Liver (tissue), 9 donors: ENCODE measurements around the gene PDE9A. TPM values are rescaled to one million over a fixed set of nuclear protein-coding genes. Genes with fewer than 3 reads are reported as not detected.

Experiments used
- DNase-seq: peaks from one replicate; pipeline ENCODE4 v3.0.0-alpha.2; 2017; ENCODE audit warnings: low spot score
- H3K27ac ChIP-seq, 2 donors: one replicate each; pipeline ENCODE4 v1.7.0; 2013; ENCODE audit warnings: inconsistent platforms in 2 of 2, low read length in 2 of 2, control low read depth in 1 of 2, low read depth in 1 of 2, mild to moderate bottlenecking in 1 of 2
- H3K27me3 ChIP-seq, 4 donors: one replicate each; pipeline versions ENCODE4 v1.6.1 to v1.7.0; 2013; ENCODE audit warnings: low read length in 3 of 4, inconsistent platforms in 1 of 4, mild to moderate bottlenecking in 1 of 4, moderate library complexity in 1 of 4; ENCODE audit not compliant: control insufficient read depth in 4 of 4, insufficient read depth in 4 of 4
- H3K36me3 ChIP-seq, 4 donors: one replicate each; pipeline versions ENCODE4 v1.6.1 to v1.7.0; 2013; ENCODE audit warnings: low read length in 3 of 4, mild to moderate bottlenecking in 3 of 4, low read depth in 1 of 4, moderate library complexity in 1 of 4; ENCODE audit not compliant: control insufficient read depth in 4 of 4, insufficient read depth in 3 of 4
- H3K4me1 ChIP-seq, 4 donors: one replicate each; pipeline versions ENCODE4 v1.6.1 to v1.7.0; 2013; ENCODE audit warnings: low read length in 3 of 4, mild to moderate bottlenecking in 3 of 4, moderate library complexity in 1 of 4; ENCODE audit not compliant: control insufficient read depth in 4 of 4, insufficient read depth in 4 of 4
- H3K4me3 ChIP-seq, 3 donors: one replicate each; pipeline versions ENCODE4 v1.6.1 to v1.7.0; 2013; ENCODE audit warnings: low read length in 3 of 3, control low read depth in 1 of 3, low read depth in 1 of 3, mild to moderate bottlenecking in 1 of 3
- H3K9ac ChIP-seq, 2 donors: one replicate each; pipeline ENCODE4 v1.7.0; 2013; ENCODE audit warnings: low read length in 2 of 2, mild to moderate bottlenecking in 2 of 2, moderate library complexity in 2 of 2, control low read depth in 1 of 2, low read depth in 1 of 2
- H3K9me3 ChIP-seq, 4 donors: one replicate each; pipeline versions ENCODE4 v1.6.1 to v1.7.0; 2013; ENCODE audit warnings: low read length in 3 of 4; ENCODE audit not compliant: control insufficient read depth in 4 of 4
- ATF3 ChIP-seq: IDR thresholded peaks from 2 replicates; pipeline ENCODE4 v1.6.1; 2016; ENCODE audit warnings: antibody characterized with exemption
- CTCF ChIP-seq: fragments of 150-350 bp; IDR thresholded peaks from 2 replicates; pipeline ENCODE4 v1.5.1; 2017; ENCODE audit warnings: improper control_type of control experiment, low read depth, low read length; ENCODE audit not compliant: missing input control
- EGR1 ChIP-seq, 2 donors: IDR thresholded peaks; 2 replicates each; pipeline ENCODE4 v1.6.1; 2016 to 2018; ENCODE audit warnings: antibody characterized with exemption in 2 of 2, low read depth in 2 of 2
- FOXA1 ChIP-seq: IDR thresholded peaks from 2 replicates; pipeline ENCODE4 v1.6.1; 2016; ENCODE audit warnings: antibody characterized with exemption
- FOXA2 ChIP-seq: IDR thresholded peaks from 2 replicates; pipeline ENCODE4 v1.6.1; 2016; ENCODE audit warnings: antibody characterized with exemption
- HNF4A ChIP-seq, 2 donors: conservative IDR thresholded peaks; 2 replicates each; pipeline ENCODE4 v1.6.1; 2016; ENCODE audit warnings: antibody characterized with exemption in 2 of 2, mild to moderate bottlenecking in 2 of 2
- HNF4G ChIP-seq: IDR thresholded peaks from 2 replicates; pipeline ENCODE4 v1.6.1; 2016; ENCODE audit warnings: antibody characterized with exemption
- JUND ChIP-seq, 2 donors: IDR thresholded peaks; 2 replicates each; pipeline ENCODE4 v1.6.1; 2016; ENCODE audit warnings: antibody characterized with exemption in 2 of 2
- MAX ChIP-seq: IDR thresholded peaks from 2 replicates; pipeline ENCODE4 v1.6.1; 2016; ENCODE audit warnings: antibody characterized with exemption
- NR2F2 ChIP-seq: IDR thresholded peaks from 2 replicates; pipeline ENCODE4 v1.6.1; 2016; ENCODE audit warnings: antibody characterized with exemption
- RAD21 ChIP-seq, 2 donors: IDR thresholded peaks; 2 replicates each; pipeline ENCODE4 v1.6.1; 2016; ENCODE audit warnings: antibody characterized with exemption in 2 of 2, mild to moderate bottlenecking in 2 of 2
- REST ChIP-seq: IDR thresholded peaks from 2 replicates; pipeline ENCODE4 v1.6.1; 2016; ENCODE audit warnings: antibody characterized with exemption, mild to moderate bottlenecking
- RXRA ChIP-seq, 2 donors: IDR thresholded peaks; 2 replicates each; pipeline ENCODE4 v1.6.1; 2017 to 2018; ENCODE audit warnings: antibody characterized with exemption in 2 of 2, mild to moderate bottlenecking in 1 of 2
- SP1 ChIP-seq: IDR thresholded peaks from 2 replicates; pipeline ENCODE4 v1.6.1; 2018; ENCODE audit warnings: antibody characterized with exemption, mild to moderate bottlenecking
- TAF1 ChIP-seq: conservative IDR thresholded peaks from 2 replicates; pipeline ENCODE4 v1.6.1; 2016; ENCODE audit warnings: antibody characterized with exemption, mild to moderate bottlenecking
- YY1 ChIP-seq: IDR thresholded peaks from 2 replicates; pipeline ENCODE4 v1.6.1; 2016; ENCODE audit warnings: antibody characterized with exemption, mild to moderate bottlenecking
- ZBTB33 ChIP-seq: IDR thresholded peaks from 2 replicates; pipeline ENCODE4 v1.6.1; 2016; ENCODE audit warnings: antibody characterized with exemption
- WGBS: extraction: QIAGEN DNeasy Blood & Tissue Kit; methylation state at CpG from one replicate; pipeline ENCODE4 v1.1.7; 2013; 5-methylcytosine and 5-hydroxymethylcytosine counted together
- polyA plus RNA-seq, 2 donors: library from polyadenylated mRNA; stranded (reverse) in 1 of 2; unstranded in 1 of 2; fragments of 200-250 nt in 1 of 2; fragments of >200 nt in 1 of 2; fragmentation: Nextera tagmentation in 1 of 2; extraction: Ambion mirVana in 1 of 2; gene quantifications; one replicate each; pipeline versions ENCODE4 v1.2.1 to v1.2.3, GENCODE V29; 2013 to 2015
- total RNA-seq, 2 donors: library from RNA; depleted of rRNA; stranded (reverse); fragments of >200 nt; gene quantifications; one replicate each; pipeline ENCODE4 v1.2.3, GENCODE V29; 2014
- donor health status: healthy.
- donor health status: healthy.
- donor health status: healthy.
- donor health status: healthy.
- donor health status: healthy.

Gene PDE9A
- total and polyA plus RNA-seq, 4 donors = 1.5 to 4.2 (median 2.7) TPM

- TF ChIP-seq FOXA2 = no peak
- TF ChIP-seq MAX = no peak
- no peak for TF ChIP-seq ATF3
- TF ChIP-seq NR2F2 = no peak
- TF ChIP-seq JUND (IDR thresholded peaks at IDR 0.05) = no peak
- TF ChIP-seq YY1 = no peak
- TF ChIP-seq RAD21 (IDR thresholded peaks at IDR 0.05) = no peak
- TF ChIP-seq EGR1 (IDR thresholded peaks at IDR 0.05; ENCODE audit: low read depth in 2 of 2) = no peak
- TF ChIP-seq SP1 = no peak
- no peak for TF ChIP-seq FOXA1
- no peak for TF ChIP-seq REST
- no peak for TF ChIP-seq HNF4G
- H3K36me3 ChIP-seq = no peaks in the 10 kb centered on the region
- no peaks in the 10 kb centered on the region for H3K9me3 ChIP-seq
- H3K4me1 ChIP-seq = peaks cover 0 to 22% (median 18%) of the 10 kb centered on the region in 4 donors
- H3K4me3 ChIP-seq = no peak overlapping the region
- H3K27me3 ChIP-seq = no peaks in the 10 kb centered on the region
- H3K9ac ChIP-seq = no peak overlapping the region
- 91% methylated on average over 23 of the region's 23 CpGs for WGBS
- H3K27ac ChIP-seq = no peak overlapping the region
- DNase-seq = no peak
Measured at GRCh38 chr21:42673633-42674328, 20.4 kb downstream of the PDE9A start.

GRCh38 chr21:42674351-42674940 is 21.0 kb downstream of the PDE9A start:
- DNase-seq = no peak
- H3K9me3 ChIP-seq = no peaks in the 10 kb centered on the region
- H3K4me1 ChIP-seq = peaks cover 0 to 22% (median 18%) of the 10 kb centered on the region in 4 donors
- no peak overlapping the region for H3K9ac ChIP-seq
- TF ChIP-seq HNF4A (conservative IDR thresholded peaks at IDR 0.05) (no peak), RXRA (IDR thresholded peaks at IDR 0.05) (no peak), HNF4G (no peak), ZBTB33 (no peak), YY1 (no peak), CTCF (no peak), SP1 (no peak), FOXA1 (no peak), REST (no peak), TAF1 (no peak), JUND (IDR thresholded peaks at IDR 0.05) (no peak), MAX (no peak)
- WGBS = 82% methylated on average over 14 of the region's 14 CpGs
- no peak overlapping the region for H3K4me3 ChIP-seq
- no peak overlapping the region for H3K27ac ChIP-seq
- H3K27me3 ChIP-seq = no peaks in the 10 kb centered on the region
- no peaks in the 10 kb centered on the region for H3K36me3 ChIP-seq
